PFSK-1 (cell line): ENCODE results near the gene BTBD10.

Experiments used
- FOXP2 ChIP-seq: optimal IDR thresholded peaks from 2 replicates; pipeline ENCODE3; 2011; ENCODE audit warnings: borderline replicate concordance, control low read depth, inconsistent platforms; ENCODE audit not compliant: insufficient read depth; ENCODE audit errors: extremely low read length, extremely low read depth
- POLR2AphosphoS5 ChIP-seq: IDR thresholded peaks from 2 replicates; pipeline ENCODE4 v1.6.1; 2012; ENCODE audit warnings: low read depth, mild to moderate bottlenecking, control low read depth, low read length, moderate library complexity
- REST ChIP-seq, 2 experiments: IDR thresholded peaks; 2 replicates each; pipeline versions ENCODE4 v1.6.1 to v1.8.0; 2011 to 2012; ENCODE audit warnings: low read depth in 2 of 2, low read length in 2 of 2, control low read depth in 1 of 2, inconsistent platforms in 1 of 2, mild to moderate bottlenecking in 1 of 2, moderate library complexity in 1 of 2; ENCODE audit not compliant: insufficient read depth in 1 of 2
- SIN3A ChIP-seq: IDR thresholded peaks from 2 replicates; pipeline ENCODE4 v1.6.1; 2012; ENCODE audit warnings: mild to moderate bottlenecking, low read length, moderate library complexity, borderline replicate concordance; ENCODE audit not compliant: insufficient read depth
- TAF1 ChIP-seq: IDR thresholded peaks from 2 replicates; pipeline ENCODE4 v1.6.1; 2012; ENCODE audit warnings: low read length, control low read depth, borderline replicate concordance; ENCODE audit not compliant: insufficient read depth

BTBD10 gene

DNA sequence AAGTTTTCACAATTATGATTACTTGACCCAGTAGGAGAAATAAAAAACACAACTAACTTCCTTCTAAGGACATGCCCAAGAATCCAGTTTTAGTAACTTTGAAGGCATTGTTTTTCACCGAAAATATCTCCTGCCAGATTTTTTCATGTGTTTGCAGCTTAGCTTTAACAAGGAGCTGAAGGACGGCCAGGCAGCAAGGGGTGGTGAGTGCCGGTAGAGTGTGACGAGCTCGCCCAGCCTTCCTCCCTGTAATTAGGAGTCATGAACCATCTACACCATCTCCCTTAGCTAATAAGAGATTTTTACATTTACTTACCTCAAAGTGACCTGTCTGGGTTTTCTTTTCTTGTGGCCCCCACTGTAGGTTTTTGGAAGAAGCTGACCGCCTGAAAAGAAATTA, 113.4 kb downstream of the BTBD10 start:
- TF ChIP-seq SIN3A = no peak
- TF ChIP-seq FOXP2 = no peak
- no peak for TF ChIP-seq TAF1
- TF ChIP-seq REST (IDR thresholded peaks at IDR 0.05; ENCODE audit: insufficient read depth in 1 of 2, low read depth in 2 of 2, low read length in 2 of 2) = no peak
- no peak for TF ChIP-seq POLR2AphosphoS5

GRCh38 chr11:13349046-13349445, 114.0 kb downstream of the BTBD10 start:
- TF ChIP-seq POLR2AphosphoS5 (no peak), TAF1 (no peak), REST (IDR thresholded peaks at IDR 0.05; ENCODE audit: insufficient read depth in 1 of 2, low read depth in 2 of 2, low read length in 2 of 2) (no peak), SIN3A (no peak), FOXP2 (no peak)

DNA sequence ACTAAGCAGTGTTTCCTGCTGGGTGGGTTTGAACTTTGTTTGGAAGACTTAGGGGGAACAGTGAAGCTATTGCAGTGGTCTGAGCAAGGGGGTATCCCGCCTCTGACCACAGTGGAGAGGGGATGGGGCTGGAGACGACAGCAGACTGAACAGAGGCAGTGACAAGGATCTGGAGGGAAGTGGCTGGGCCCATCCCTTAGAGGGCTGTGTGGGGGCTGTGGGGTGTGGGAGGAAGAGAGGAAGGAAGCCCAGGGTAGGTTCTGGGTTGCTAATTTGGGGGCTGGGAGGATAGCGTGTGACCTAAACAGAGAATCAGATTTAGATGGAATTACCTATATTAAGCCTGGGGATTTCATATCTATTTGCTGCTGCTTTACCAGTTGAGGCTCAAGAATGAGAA, 114.7 kb downstream of the BTBD10 start:
- TF ChIP-seq FOXP2 (no peak), POLR2AphosphoS5 (no peak), TAF1 (no peak), REST (IDR thresholded peaks at IDR 0.05; ENCODE audit: insufficient read depth in 1 of 2, low read depth in 2 of 2, low read length in 2 of 2) (no peak), SIN3A (no peak)

DNA sequence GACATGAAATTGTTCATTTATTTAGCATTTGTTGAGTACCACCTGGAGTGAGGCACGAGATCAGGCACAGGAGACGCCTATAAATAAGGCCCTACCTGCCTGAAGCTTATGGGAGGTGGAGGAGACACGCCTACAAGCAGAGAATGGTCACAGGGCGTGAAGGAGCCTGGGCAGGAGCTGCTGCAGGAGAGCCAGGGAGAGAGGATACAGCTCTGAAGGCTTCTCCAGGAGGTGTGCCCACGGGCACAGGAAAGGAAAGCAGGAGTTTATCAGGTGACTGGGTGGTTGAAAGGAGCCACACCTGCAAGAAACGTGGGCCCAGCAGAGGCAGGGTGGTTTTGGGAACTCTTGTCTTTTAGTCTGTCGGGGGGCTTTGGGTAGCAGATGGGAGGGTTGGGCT, 115.1 kb downstream of the BTBD10 start:
- TF ChIP-seq FOXP2 (no peak), POLR2AphosphoS5 (no peak), SIN3A (no peak), TAF1 (no peak), REST (IDR thresholded peaks at IDR 0.05; ENCODE audit: insufficient read depth in 1 of 2, low read depth in 2 of 2, low read length in 2 of 2) (no peak)

GRCh38 chr11:13346470-13346869, 116.6 kb downstream of the BTBD10 start:
- no peak for TF ChIP-seq SIN3A
- TF ChIP-seq TAF1 = no peak
- TF ChIP-seq REST (IDR thresholded peaks at IDR 0.05; ENCODE audit: insufficient read depth in 1 of 2, low read depth in 2 of 2, low read length in 2 of 2) = no peak
- TF ChIP-seq POLR2AphosphoS5 = no peak
- no peak for TF ChIP-seq FOXP2
